ACC112 (cell line): ENCODE measurements around the gene EPB41L4A.

ENCODE experiments used
- H2AFZ ChIP-seq: fragments of 200-600 bp; sonication (generic); one replicate; pipeline ENCODE4 v1.6.0; 2017; ENCODE audit warnings: antibody characterized with exemption, low read length; ENCODE audit not compliant: unreplicated experiment
- H3K27ac ChIP-seq: fragments of 200-600 bp; sonication (generic); 2 replicates; pipeline ENCODE4 v1.5.1; 2014; ENCODE audit warnings: low read depth, mild to moderate bottlenecking, antibody characterized with exemption, low read length, moderate library complexity
- H3K27me3 ChIP-seq: fragments of 200-600 bp; sonication (generic); 2 replicates; pipeline ENCODE4 v1.6.1; 2014; ENCODE audit warnings: mild to moderate bottlenecking, antibody characterized with exemption, low read length, moderate library complexity, mixed read lengths; ENCODE audit not compliant: insufficient read depth
- H3K36me3 ChIP-seq: fragments of 200-600 bp; sonication (generic); 2 replicates; pipeline ENCODE4 v1.6.1; 2016; ENCODE audit warnings: mild to moderate bottlenecking, antibody characterized with exemption, low read length, moderate library complexity, mixed read lengths; ENCODE audit not compliant: insufficient read depth
- H3K4me1 ChIP-seq: fragments of 200-600 bp; sonication (generic); one replicate; pipeline ENCODE4 v1.6.1; 2016; ENCODE audit warnings: low read length, mixed read lengths; ENCODE audit not compliant: insufficient read depth, unreplicated experiment, control insufficient read depth
- H3K4me3 ChIP-seq: fragments of 200-600 bp; sonication (generic); 2 replicates; pipeline ENCODE4 v1.5.1; 2014; ENCODE audit warnings: mild to moderate bottlenecking, low read depth, low read length
- H3K79me2 ChIP-seq: fragments of 200-600 bp; sonication (generic); one replicate; pipeline ENCODE4 v1.6.0; 2016; ENCODE audit warnings: low read length; ENCODE audit not compliant: control insufficient read depth, unreplicated experiment, insufficient read depth

Gene EPB41L4A

GRCh38 chr5:112141582-112141981 lies 277.5 kb downstream of the EPB41L4A start:
- no peaks in the 10 kb centered on the region for H3K36me3 ChIP-seq
- peaks cover 18% of the 10 kb centered on the region for H3K4me1 ChIP-seq
- H3K27ac ChIP-seq = no peak overlapping the region
- no peaks in the 10 kb centered on the region for H3K27me3 ChIP-seq
- no peak overlapping the region for H2AFZ ChIP-seq
- no peaks in the 10 kb centered on the region for H3K79me2 ChIP-seq
- H3K4me3 ChIP-seq = no peak overlapping the region

- Histone ChIP-seq H3K36me3 (no peaks in the 10 kb centered on the region), H3K4me1 (peaks cover 8% of the 10 kb centered on the region), H3K4me3 (no peak overlapping the region), H3K27me3 (no peaks in the 10 kb centered on the region), H2AFZ (no peak overlapping the region), H3K27ac (no peak overlapping the region), H3K79me2 (no peaks in the 10 kb centered on the region)
Observed at GRCh38 chr5:112138526-112138925, 280.6 kb downstream of the EPB41L4A start.

GRCh38 chr5:112136773-112137172 lies 282.3 kb downstream of the EPB41L4A start:
- Histone ChIP-seq H3K4me1 (no peaks in the 10 kb centered on the region), H2AFZ (no peak overlapping the region), H3K4me3 (no peak overlapping the region), H3K27ac (no peak overlapping the region), H3K27me3 (no peaks in the 10 kb centered on the region), H3K36me3 (no peaks in the 10 kb centered on the region), H3K79me2 (no peaks in the 10 kb centered on the region)

GRCh38 chr5:112127861-112128260 lies 291.2 kb downstream of the EPB41L4A start:
- H3K36me3 ChIP-seq = no peaks in the 10 kb centered on the region
- H3K4me3 ChIP-seq = no peak overlapping the region
- no peak overlapping the region for H2AFZ ChIP-seq
- H3K4me1 ChIP-seq = no peaks in the 10 kb centered on the region
- no peaks in the 10 kb centered on the region for H3K27me3 ChIP-seq
- no peak overlapping the region for H3K27ac ChIP-seq
- no peaks in the 10 kb centered on the region for H3K79me2 ChIP-seq

GRCh38 chr5:112126982-112127381 lies 292.1 kb downstream of the EPB41L4A start:
- H3K79me2 ChIP-seq = no peaks in the 10 kb centered on the region
- H3K27ac ChIP-seq = no peak overlapping the region
- no peaks in the 10 kb centered on the region for H3K36me3 ChIP-seq
- H3K4me3 ChIP-seq = no peak overlapping the region
- no peaks in the 10 kb centered on the region for H3K27me3 ChIP-seq
- H2AFZ ChIP-seq = no peak overlapping the region
- no peaks in the 10 kb centered on the region for H3K4me1 ChIP-seq

GRCh38 chr5:112125903-112126302 lies 293.2 kb downstream of the EPB41L4A start:
- no peak overlapping the region for H2AFZ ChIP-seq
- no peak overlapping the region for H3K4me3 ChIP-seq
- H3K36me3 ChIP-seq = no peaks in the 10 kb centered on the region
- H3K4me1 ChIP-seq = no peaks in the 10 kb centered on the region
- H3K27ac ChIP-seq = no peak overlapping the region
- H3K79me2 ChIP-seq = no peaks in the 10 kb centered on the region
- no peaks in the 10 kb centered on the region for H3K27me3 ChIP-seq

- Histone ChIP-seq H3K4me1 (no peaks in the 10 kb centered on the region), H3K27ac (no peak overlapping the region), H3K36me3 (no peaks in the 10 kb centered on the region), H3K27me3 (no peaks in the 10 kb centered on the region), H2AFZ (no peak overlapping the region), H3K4me3 (no peak overlapping the region), H3K79me2 (no peaks in the 10 kb centered on the region)
Observed at GRCh38 chr5:112124788-112125187, 294.3 kb downstream of the EPB41L4A start.

GRCh38 chr5:112123086-112123485 lies 296.0 kb downstream of the EPB41L4A start:
- no peaks in the 10 kb centered on the region for H3K36me3 ChIP-seq
- H3K4me1 ChIP-seq = no peaks in the 10 kb centered on the region
- no peak overlapping the region for H2AFZ ChIP-seq
- H3K79me2 ChIP-seq = no peaks in the 10 kb centered on the region
- H3K27ac ChIP-seq = no peak overlapping the region
- no peak overlapping the region for H3K4me3 ChIP-seq
- H3K27me3 ChIP-seq = no peaks in the 10 kb centered on the region

GRCh38 chr5:112122353-112122752 lies 296.7 kb downstream of the EPB41L4A start:
- Histone ChIP-seq H3K79me2 (no peaks in the 10 kb centered on the region), H2AFZ (no peak overlapping the region), H3K27ac (no peak overlapping the region), H3K36me3 (no peaks in the 10 kb centered on the region), H3K4me3 (no peak overlapping the region), H3K4me1 (no peaks in the 10 kb centered on the region), H3K27me3 (no peaks in the 10 kb centered on the region)

GRCh38 chr5:112121258-112121657 lies 297.8 kb downstream of the EPB41L4A start:
- Histone ChIP-seq H3K36me3 (no peaks in the 10 kb centered on the region), H3K27me3 (no peaks in the 10 kb centered on the region), H3K4me1 (no peaks in the 10 kb centered on the region), H3K79me2 (no peaks in the 10 kb centered on the region), H3K27ac (no peak overlapping the region), H2AFZ (no peak overlapping the region), H3K4me3 (no peak overlapping the region)

- H3K79me2 ChIP-seq = no peaks in the 10 kb centered on the region
- H2AFZ ChIP-seq = no peak overlapping the region
- no peak overlapping the region for H3K4me3 ChIP-seq
- H3K4me1 ChIP-seq = no peaks in the 10 kb centered on the region
- no peaks in the 10 kb centered on the region for H3K27me3 ChIP-seq
- H3K36me3 ChIP-seq = no peaks in the 10 kb centered on the region
- no peak overlapping the region for H3K27ac ChIP-seq
Observed at GRCh38 chr5:112119969-112120368, 299.1 kb downstream of the EPB41L4A start.
